GM12875 (cell line): Measurements from ENCODE around the gene ZIC2.
"Not testable (repeated sequence)": the region's sequence is repeated elsewhere in the genome, so short reads cannot be mapped to it uniquely, and the experiment has no call there.

ENCODE experiments used
- H3K4me3 ChIP-seq: one replicate; pipeline ENCODE4 v1.5.1; 2011; ENCODE audit warnings: low read depth, low read length, control low read depth
- CTCF ChIP-seq: IDR thresholded peaks from 2 replicates; pipeline ENCODE4 v1.5.1; 2011; ENCODE audit warnings: low read depth, mild to moderate bottlenecking, control low read depth, inconsistent platforms, low read length, moderate library complexity, borderline replicate concordance; ENCODE audit not compliant: insufficient read depth

ZIC2 gene

GRCh38 chr13:99947666-99948065 is 33.9 kb upstream of the ZIC2 start:
- no peak for TF ChIP-seq CTCF
- H3K4me3 ChIP-seq, result no peak overlapping the region

GRCh38 chr13:99948411-99948810 is 33.2 kb upstream of the ZIC2 start:
- H3K4me3 ChIP-seq, result no peak overlapping the region
- TF ChIP-seq CTCF, result no peak

GRCh38 chr13:99948907-99949678 is 32.5 kb upstream of the ZIC2 start:
- H3K4me3 ChIP-seq, result no peak overlapping the region
- no peak for TF ChIP-seq CTCF

- H3K4me3 ChIP-seq, result no peak overlapping the region
- no peak for TF ChIP-seq CTCF
Observed at GRCh38 chr13:99949679-99950413, 31.7 kb upstream of the ZIC2 start.

GRCh38 chr13:99951666-99952065 is 29.9 kb upstream of the ZIC2 start:
- not testable (repeated sequence) for H3K4me3 ChIP-seq

- H3K4me3 ChIP-seq, result no peak overlapping the region
- TF ChIP-seq CTCF, result no peak
Observed at GRCh38 chr13:99953138-99953755, 28.3 kb upstream of the ZIC2 start.

GRCh38 chr13:99955107-99955746 is 26.4 kb upstream of the ZIC2 start:
- no peak overlapping the region for H3K4me3 ChIP-seq
- TF ChIP-seq CTCF, result no peak
